Transverse colon (tissue), 3 donors: ENCODE measurements around the gene TMEM30B.

Source experiments
- CTCF ChIP-seq, 5 experiments: fragments of 200-600 bp in 3 of 5; fragments of 450-650 bp in 2 of 5; sonication (generic) in 3 of 5; IDR thresholded peaks; 1 replicate in 2 of 5; 2 replicates in 3 of 5; pipeline ENCODE4 v1.5.1; 2016 to 2017; ENCODE audit warnings: antibody characterized with exemption in 5 of 5, inconsistent platforms in 3 of 5, mild to moderate bottlenecking in 2 of 5, moderate library complexity in 1 of 5
- POLR2A ChIP-seq: fragments of 450-650 bp; IDR thresholded peaks from one replicate; pipeline ENCODE4 v1.6.1; 2016; ENCODE audit warnings: antibody characterized with exemption, mild to moderate bottlenecking, moderate library complexity

GRCh38 chr14:61252369-61253063, 28.6 kb downstream of the TMEM30B start:
- TF ChIP-seq CTCF (IDR thresholded peaks at IDR 0.05) (peak; percentile 58 to 69 (median 64)), POLR2A (no peak)
